ENCODE results near the gene NPHP4. TPM values are rescaled to one million over a fixed set of nuclear protein-coding genes. Genes with fewer than 3 reads are reported as not detected.

NPHP4 gene
- total RNA-seq, 1 experiment from 2014 or later = 18.8 TPM

DNA sequence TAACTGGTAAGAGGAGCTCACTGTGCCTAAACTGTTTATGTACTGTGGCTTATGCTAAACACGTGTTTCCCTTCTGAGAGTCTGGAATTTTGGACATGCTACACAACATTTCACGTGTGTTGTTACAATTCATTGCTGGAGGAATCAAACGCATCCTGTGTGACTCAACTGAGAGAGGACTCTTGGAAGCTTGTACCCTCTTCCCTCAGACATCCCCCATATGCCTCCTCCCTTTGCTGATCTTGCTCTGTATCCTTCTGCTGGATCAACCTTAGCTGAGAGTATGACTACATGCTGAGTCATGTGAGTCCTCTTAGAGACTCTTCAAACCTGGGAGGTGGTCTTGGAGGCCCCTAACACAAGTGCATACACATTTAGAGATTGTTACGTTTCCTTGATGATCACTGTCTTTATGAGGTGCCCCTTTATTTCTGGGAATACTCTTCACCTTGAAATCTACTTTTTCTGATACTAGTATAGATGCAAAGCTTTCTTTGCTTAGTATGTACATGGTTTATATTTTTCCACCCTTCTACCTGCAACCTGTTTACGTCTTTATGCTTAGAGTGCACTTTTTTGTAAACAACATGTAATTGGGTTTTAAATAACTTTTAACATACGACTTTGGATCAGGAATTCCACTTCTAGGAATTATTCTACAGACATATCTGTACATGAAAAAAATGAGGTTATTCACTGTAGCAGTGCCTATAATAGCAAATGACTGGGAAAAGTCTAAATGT lies 8.7 kb downstream of the NPHP4 start:
- Histone ChIP-seq H3F3A (ENCODE audit: low read length, unreplicated experiment) (no peaks in the 10 kb centered on the region), H3K36me3 (ENCODE audit: low read depth, low read length) (peaks cover 7% of the 10 kb centered on the region; the same call in 1 of the 2 replicates), H3K27ac (ENCODE audit: low read length) (peak overlapping the region; percentile 15; the same call in 1 of the 2 replicates), H3K79me2 (ENCODE audit: low read length) (peaks cover 8% of the 10 kb centered on the region), H3K9me2 (replicated peaks; ENCODE audit: low read length) (no peaks in the 10 kb centered on the region), H3K4me2 (ENCODE audit: low read length) (no peak overlapping the region; the same call in 1 of the 2 replicates), H3K27me3 (ENCODE audit: low read length) (no peaks in the 10 kb centered on the region), H3K9me3 (ENCODE audit: low read length) (no peaks in the 10 kb centered on the region), H3K4me3 (ENCODE audit: low read length) (no peak overlapping the region), H2AFZ (ENCODE audit: low read length) (no peak overlapping the region), H3K9ac (ENCODE audit: low read length) (no peak overlapping the region), H3K4me1 (ENCODE audit: insufficient read depth, low read length) (peaks cover 10% of the 10 kb centered on the region), H4K20me1 (ENCODE audit: low read length) (no peaks in the 10 kb centered on the region)
- ChIA-PET CTCF (no interaction called here), POLR2A (ENCODE audit: unreplicated experiment) (no interaction called here)
- no TSS peak for BruUV-seq (replicated peaks)
- TF ChIP-seq CTCF (conservative IDR thresholded peaks at IDR 0.05; ENCODE audit: low read depth, low read length) (no peak), EZH2 (IDR thresholded peaks at IDR 0.05; ENCODE audit: low read length, unreplicated experiment) (no peak), EZH2phosphoT487 (IDR thresholded peaks at IDR 0.05; ENCODE audit: borderline replicate concordance, low read length) (no peak)
- peak; percentile 75 for DNase-seq
- intact Hi-C loops (cut with micrococcal nuclease) = no loop called here
- ATAC-seq = peak; percentile 85

GRCh38 chr1:5982868-5983267 lies 9.4 kb downstream of the NPHP4 start:
- ATAC-seq (no peak), DNase-seq (no peak)
- no peak overlapping the region for H3K4me2 ChIP-seq (ENCODE audit: low read length)
- H3K9ac ChIP-seq (ENCODE audit: low read length) = no peak overlapping the region
- H3K4me1 ChIP-seq (ENCODE audit: insufficient read depth, low read length) = peaks cover 10% of the 10 kb centered on the region
- no peaks in the 10 kb centered on the region for H3K9me3 ChIP-seq (ENCODE audit: low read length)
- peaks cover 7% of the 10 kb centered on the region; the same call in 1 of the 2 replicates for H3K36me3 ChIP-seq (ENCODE audit: low read depth, low read length)
- H3K9me2 ChIP-seq (replicated peaks; ENCODE audit: low read length) = no peaks in the 10 kb centered on the region
- H3K4me3 ChIP-seq (ENCODE audit: low read length) = no peak overlapping the region
- no peaks in the 10 kb centered on the region for H3F3A ChIP-seq (ENCODE audit: low read length, unreplicated experiment)
- no peak overlapping the region for H2AFZ ChIP-seq (ENCODE audit: low read length)
- no peaks in the 10 kb centered on the region for H4K20me1 ChIP-seq (ENCODE audit: low read length)
- intact Hi-C loops (cut with micrococcal nuclease) = no loop called here
- H3K79me2 ChIP-seq (ENCODE audit: low read length) = peaks cover 3% of the 10 kb centered on the region; the same call in 1 of the 2 replicates
- H3K27ac ChIP-seq (ENCODE audit: low read length) = peak overlapping the region; percentile 15; the same call in 1 of the 2 replicates
- TF ChIP-seq EZH2phosphoT487 (IDR thresholded peaks at IDR 0.05; ENCODE audit: borderline replicate concordance, low read length) = no peak
- no peak for TF ChIP-seq EZH2 (IDR thresholded peaks at IDR 0.05; ENCODE audit: low read length, unreplicated experiment)
- no peak for TF ChIP-seq CTCF (conservative IDR thresholded peaks at IDR 0.05; ENCODE audit: low read depth, low read length)
- POLR2A ChIA-PET (ENCODE audit: unreplicated experiment) = no interaction called here
- BruUV-seq (replicated peaks) = no TSS peak
- CTCF ChIA-PET = interaction anchor here (0.6 kb wide), 1 partner anchor 54 kb away, joined by 3 read pairs; no protein-coding TSS in a partner anchor
- no peaks in the 10 kb centered on the region for H3K27me3 ChIP-seq (ENCODE audit: low read length)

GRCh38 chr1:5982276-5982675 lies 9.9 kb downstream of the NPHP4 start:
- H3K4me1 ChIP-seq (ENCODE audit: insufficient read depth, low read length) = peaks cover 10% of the 10 kb centered on the region
- DNase-seq (no peak), ATAC-seq (no peak)
- no peak overlapping the region for H3K4me2 ChIP-seq (ENCODE audit: low read length)
- TF ChIP-seq EZH2phosphoT487 (IDR thresholded peaks at IDR 0.05; ENCODE audit: borderline replicate concordance, low read length) = no peak
- TF ChIP-seq CTCF (conservative IDR thresholded peaks at IDR 0.05; ENCODE audit: low read depth, low read length) = no peak
- TF ChIP-seq EZH2 (IDR thresholded peaks at IDR 0.05; ENCODE audit: low read length, unreplicated experiment) = no peak
- no TSS peak for BruUV-seq (replicated peaks)
- H4K20me1 ChIP-seq (ENCODE audit: low read length) = no peaks in the 10 kb centered on the region
- H3F3A ChIP-seq (ENCODE audit: low read length, unreplicated experiment) = no peaks in the 10 kb centered on the region
- H3K9me2 ChIP-seq (replicated peaks; ENCODE audit: low read length) = no peaks in the 10 kb centered on the region
- H3K79me2 ChIP-seq (ENCODE audit: low read length) = no peaks in the 10 kb centered on the region
- peaks cover 8% of the 10 kb centered on the region; the same call in 1 of the 2 replicates for H3K36me3 ChIP-seq (ENCODE audit: low read depth, low read length)
- ChIA-PET CTCF (interaction anchor here (0.6 kb wide), 1 partner anchor 55 kb away, joined by 3 read pairs; no protein-coding TSS in a partner anchor), POLR2A (ENCODE audit: unreplicated experiment) (no interaction called here)
- H3K27ac ChIP-seq (ENCODE audit: low read length) = no peak overlapping the region
- no peak overlapping the region for H3K4me3 ChIP-seq (ENCODE audit: low read length)
- no peak overlapping the region for H3K9ac ChIP-seq (ENCODE audit: low read length)
- intact Hi-C loops (cut with micrococcal nuclease) = no loop called here
- no peak overlapping the region for H2AFZ ChIP-seq (ENCODE audit: low read length)
- H3K9me3 ChIP-seq (ENCODE audit: low read length) = no peaks in the 10 kb centered on the region
- H3K27me3 ChIP-seq (ENCODE audit: low read length) = no peaks in the 10 kb centered on the region
